NCI-H1417 treated with DMSO at 0.1 percent for 48 hours (cell line): ENCODE results near the gene EIF4E1B.

Experiments used
- DNase-seq: peaks from one replicate; lab custom pipeline; 2025; lab: John Stamatoyannopoulos, UW

The EIF4E1B gene

GRCh38 chr5:176692326-176692725 lies 61.9 kb downstream of the EIF4E1B start:
- no peak for DNase-seq

GRCh38 chr5:176692839-176693476 lies 62.5 kb downstream of the EIF4E1B start:
- DNase-seq, result peak; percentile 64

- DNase-seq, result no peak
Observed at GRCh38 chr5:176693477-176693851, 63.0 kb downstream of the EIF4E1B start.

- no peak for DNase-seq
Observed at GRCh38 chr5:176694146-176694545, 63.7 kb downstream of the EIF4E1B start.

GRCh38 chr5:176694631-176695030 lies 64.2 kb downstream of the EIF4E1B start:
- no peak for DNase-seq

GRCh38 chr5:176695073-176695472 lies 64.6 kb downstream of the EIF4E1B start:
- DNase-seq, result no peak
